ENCODE data around the gene CDH8.

GRCh38 chr16:61877436-61877835, 158.8 kb downstream of the CDH8 start:
- TF ChIP-seq POLR2AphosphoS5 (IDR thresholded peaks at IDR 0.05) (no peak), POLR2A (IDR thresholded peaks at IDR 0.05) (no peak), EP300 (IDR thresholded peaks at IDR 0.05) (no peak), CTCF (IDR thresholded peaks at IDR 0.05) (no peak)
